GM21360 (cell line): ENCODE data around the gene STOML2.
A peak's percentile ranks its signal among the peaks of the same experiment; 100 is the strongest.

ENCODE experiments used
- ATAC-seq: cut with Tn5 transposase; IDR thresholded peaks from one replicate; pipeline ENCODE4 v1.9.1; 2021; ENCODE audit warnings: mild to moderate bottlenecking, moderate library complexity; ENCODE audit not compliant: unreplicated experiment

Gene STOML2

GRCh38 chr9:35108461-35108860 lies 5.5 kb upstream of the STOML2 start:
- ATAC-seq, result no peak

- no peak for ATAC-seq
Observed at GRCh38 chr9:35107297-35108290, 4.7 kb upstream of the STOML2 start.

- no peak for ATAC-seq
Observed at GRCh38 chr9:35106343-35106730, 3.4 kb upstream of the STOML2 start.

- no peak for ATAC-seq
Observed at GRCh38 chr9:35105571-35106342, 2.8 kb upstream of the STOML2 start.

GRCh38 chr9:35105126-35105525 lies 2.2 kb upstream of the STOML2 start:
- ATAC-seq, result no peak

- ATAC-seq, result no peak
Observed at GRCh38 chr9:35104586-35104985, 1.7 kb upstream of the STOML2 start.

GRCh38 chr9:35103660-35104191 lies 795 bp upstream of the STOML2 start:
- no peak for ATAC-seq

- peak; percentile 5 for ATAC-seq
Observed at GRCh38 chr9:35102465-35102768, 514 bp downstream of the STOML2 start.

GRCh38 chr9:35097573-35097972 lies 5.4 kb downstream of the STOML2 start:
- ATAC-seq, result no peak

- ATAC-seq, result peak; percentile 77
Observed at GRCh38 chr9:35096035-35096849, 6.7 kb downstream of the STOML2 start, which contains the start of gene PIGO. TSS of gene PIGO (minus strand) at chr9:35096591. CDS start at chr9:35095565, 1,026 bp downstream.

GRCh38 chr9:35091536-35091935 lies 11.4 kb downstream of the STOML2 start:
- ATAC-seq, result no peak

- ATAC-seq, result no peak
Observed at GRCh38 chr9:35089434-35089833, 13.5 kb downstream of the STOML2 start.

GRCh38 chr9:35085078-35085477 lies 17.9 kb downstream of the STOML2 start:
- ATAC-seq, result no peak

- peak; percentile 81 for ATAC-seq
Observed at GRCh38 chr9:35079426-35080341, 23.2 kb downstream of the STOML2 start, which contains the start of gene FANCG. TSS of gene FANCG (minus strand) at chr9:35079942. CDS start at chr9:35079524, 418 bp downstream.

GRCh38 chr9:35079041-35079425 lies 23.9 kb downstream of the STOML2 start:
- no peak for ATAC-seq

- ATAC-seq, result no peak
Observed at GRCh38 chr9:35078066-35078465, 24.9 kb downstream of the STOML2 start.

GRCh38 chr9:35076848-35077247 lies 26.1 kb downstream of the STOML2 start:
- ATAC-seq, result no peak

GRCh38 chr9:35075358-35075757 lies 27.6 kb downstream of the STOML2 start:
- no peak for ATAC-seq

GRCh38 chr9:35074791-35075190 lies 28.1 kb downstream of the STOML2 start:
- no peak for ATAC-seq

- no peak for ATAC-seq
Observed at GRCh38 chr9:35074141-35074540, 28.8 kb downstream of the STOML2 start.
